AG04449 (cell line): ENCODE measurements around the gene TMEM42.

Source experiments
- CTCF ChIA-PET: fragments of 350-600 bp; formaldehyde crosslinking; extraction: SDS; loops from one replicate; lab custom pipeline; 2021; ENCODE audit warnings: antibody characterized with exemption; lab: Yijun Ruan, JAX
- POLR2A ChIA-PET: fragments of 400-600, 350-600 bp; formaldehyde crosslinking; extraction: SDS; loops from one replicate; lab custom pipeline; 2020; ENCODE audit warnings: antibody characterized with exemption, inconsistent platforms; lab: Yijun Ruan, JAX
- DNase-seq: peaks from one replicate; pipeline ENCODE4 v3.0.0-alpha.2; 2010; ENCODE audit warnings: low read depth, low spot score
- H3K4me3 ChIP-seq: 2 replicates; pipeline ENCODE4 v1.5.1; 2011; ENCODE audit warnings: low read depth, mild to moderate bottlenecking, control low read depth, low read length
- CTCF ChIP-seq: IDR thresholded peaks from one replicate; pipeline ENCODE4 v1.5.1; 2011; ENCODE audit warnings: mild to moderate bottlenecking, moderate library complexity, low read length, control low read depth, inconsistent platforms; ENCODE audit not compliant: insufficient read depth; ENCODE audit errors: missing control alignments

The TMEM42 gene

GRCh38 chr3:44832032-44832431 is 29.7 kb upstream of the TMEM42 start:
- no peak overlapping the region for H3K4me3 ChIP-seq
- CTCF ChIA-PET, result no interaction called here
- POLR2A ChIA-PET, result no interaction called here
- no peak for TF ChIP-seq CTCF
- no peak for DNase-seq

GRCh38 chr3:44832965-44833364 is 28.7 kb upstream of the TMEM42 start:
- ChIA-PET POLR2A (interaction anchor here (0.7 kb wide), 1 partner anchor 323 kb away, joined by 3 read pairs; no protein-coding TSS in a partner anchor), CTCF (no interaction called here)
- no peak for TF ChIP-seq CTCF
- no peak for DNase-seq
- no peak overlapping the region for H3K4me3 ChIP-seq

GRCh38 chr3:44833394-44833793 is 28.3 kb upstream of the TMEM42 start:
- CTCF ChIA-PET, result no interaction called here
- no peak for DNase-seq
- POLR2A ChIA-PET, result interaction anchor here (0.7 kb wide), 1 partner anchor 323 kb away, joined by 3 read pairs; no protein-coding TSS in a partner anchor
- no peak overlapping the region for H3K4me3 ChIP-seq
- TF ChIP-seq CTCF, result no peak

GRCh38 chr3:44835684-44836083 is 26.0 kb upstream of the TMEM42 start:
- H3K4me3 ChIP-seq, result no peak overlapping the region
- POLR2A ChIA-PET, result no interaction called here
- TF ChIP-seq CTCF, result no peak

GRCh38 chr3:44842376-44842775 is 19.3 kb upstream of the TMEM42 start:
- H3K4me3 ChIP-seq, result no peak overlapping the region
- TF ChIP-seq CTCF, result no peak
- POLR2A ChIA-PET, result no interaction called here
- no peak for DNase-seq
- CTCF ChIA-PET, result no interaction called here

More at GRCh38 chr3:44835684-44836083, 26.0 kb upstream of the TMEM42 start:
- CTCF ChIA-PET, result no interaction called here
- DNase-seq, result no peak

GRCh38 chr3:44845528-44846520 is 15.9 kb upstream of the TMEM42 start:
- peak; percentile 28 for DNase-seq
- no peak for TF ChIP-seq CTCF
- ChIA-PET CTCF (interaction anchor here (1.3 kb wide), 1 partner anchor 67 kb away, joined by 4 read pairs; no protein-coding TSS in a partner anchor), POLR2A (no interaction called here)
- no peak overlapping the region for H3K4me3 ChIP-seq
